Nephron progenitor cell (in vitro differentiated cells): Measurements from ENCODE around the gene C16orf95.

Source experiments
- DNase-seq: peaks from one replicate; pipeline ENCODE4 v3.0.0; 2021
- H3K27ac Mint-ChIP-seq: 2 replicates; pipeline ENCODE4 v1.8.0; 2021; ENCODE audit warnings: mild to moderate bottlenecking, moderate library complexity, mixed read lengths
- H3K27me3 Mint-ChIP-seq: 2 replicates; pipeline ENCODE4 v1.8.0; 2021; ENCODE audit warnings: mild to moderate bottlenecking, low read depth, mixed read lengths; ENCODE audit not compliant: poor library complexity
- H3K36me3 Mint-ChIP-seq: 2 replicates; pipeline ENCODE4 v1.8.0; 2021; ENCODE audit warnings: low read depth, mixed read lengths
- H3K4me1 Mint-ChIP-seq: 2 replicates; pipeline ENCODE4 v1.8.0; 2021; ENCODE audit warnings: mixed read lengths
- H3K4me3 Mint-ChIP-seq: 2 replicates; pipeline ENCODE4 v1.8.0; 2021; ENCODE audit warnings: mild to moderate bottlenecking, moderate library complexity, mixed read lengths
- H3K9me3 Mint-ChIP-seq: 2 replicates; pipeline ENCODE4 v1.8.0; 2021; ENCODE audit warnings: mild to moderate bottlenecking, moderate library complexity, mixed read lengths
- TF ChIP-seq, protein P1 (sequence below): fragments of 200-600 bp; sonication (generic); IDR thresholded peaks from 2 replicates; pipeline ENCODE4 v1.5.0; 2021; ENCODE audit warnings: antibody characterized with exemption

C16orf95 gene

DNA sequence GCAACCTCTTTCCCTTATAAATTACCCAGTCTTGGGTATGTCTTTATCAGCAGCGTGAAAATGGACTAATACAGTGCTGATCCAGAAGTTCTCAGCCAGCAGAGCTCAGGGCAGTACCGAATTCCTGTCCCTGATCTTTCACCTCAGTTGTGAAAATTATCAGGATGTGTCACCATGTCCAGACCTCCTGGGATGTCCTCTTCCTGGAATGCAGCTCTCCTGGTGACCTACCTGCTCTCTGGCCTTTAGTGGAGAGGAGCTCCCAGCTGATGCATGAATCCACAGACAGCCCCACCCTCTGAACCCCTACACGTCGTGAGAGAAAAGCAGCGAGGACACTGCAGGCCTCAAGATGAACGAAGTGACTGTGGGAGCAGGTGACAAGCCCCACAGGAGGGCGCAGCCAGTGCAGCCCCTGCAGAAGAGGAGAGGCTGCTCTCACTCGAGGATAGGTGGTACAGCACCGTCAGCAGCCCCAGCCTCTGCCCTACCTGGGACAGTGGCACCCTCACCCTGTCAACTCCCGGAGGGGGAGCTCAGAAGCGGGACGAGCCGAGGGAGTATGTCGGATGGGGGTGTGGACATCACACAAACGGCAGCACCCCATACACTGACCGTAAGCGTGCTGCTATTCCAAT is 22.0 kb upstream of the C16orf95 start:
- H3K4me3 Mint-ChIP-seq = no peak overlapping the region
- H3K27ac Mint-ChIP-seq = no peak overlapping the region
- H3K4me1 Mint-ChIP-seq = peaks cover 14% of the 10 kb centered on the region
- no peak for DNase-seq
- H3K36me3 Mint-ChIP-seq = peaks cover 30% of the 10 kb centered on the region
- H3K9me3 Mint-ChIP-seq = no peaks in the 10 kb centered on the region
- TF ChIP-seq, protein P1, sequence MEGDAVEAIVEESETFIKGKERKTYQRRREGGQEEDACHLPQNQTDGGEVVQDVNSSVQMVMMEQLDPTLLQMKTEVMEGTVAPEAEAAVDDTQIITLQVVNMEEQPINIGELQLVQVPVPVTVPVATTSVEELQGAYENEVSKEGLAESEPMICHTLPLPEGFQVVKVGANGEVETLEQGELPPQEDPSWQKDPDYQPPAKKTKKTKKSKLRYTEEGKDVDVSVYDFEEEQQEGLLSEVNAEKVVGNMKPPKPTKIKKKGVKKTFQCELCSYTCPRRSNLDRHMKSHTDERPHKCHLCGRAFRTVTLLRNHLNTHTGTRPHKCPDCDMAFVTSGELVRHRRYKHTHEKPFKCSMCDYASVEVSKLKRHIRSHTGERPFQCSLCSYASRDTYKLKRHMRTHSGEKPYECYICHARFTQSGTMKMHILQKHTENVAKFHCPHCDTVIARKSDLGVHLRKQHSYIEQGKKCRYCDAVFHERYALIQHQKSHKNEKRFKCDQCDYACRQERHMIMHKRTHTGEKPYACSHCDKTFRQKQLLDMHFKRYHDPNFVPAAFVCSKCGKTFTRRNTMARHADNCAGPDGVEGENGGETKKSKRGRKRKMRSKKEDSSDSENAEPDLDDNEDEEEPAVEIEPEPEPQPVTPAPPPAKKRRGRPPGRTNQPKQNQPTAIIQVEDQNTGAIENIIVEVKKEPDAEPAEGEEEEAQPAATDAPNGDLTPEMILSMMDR = no peak
- H3K27me3 Mint-ChIP-seq = peaks cover 5% of the 10 kb centered on the region

DNA sequence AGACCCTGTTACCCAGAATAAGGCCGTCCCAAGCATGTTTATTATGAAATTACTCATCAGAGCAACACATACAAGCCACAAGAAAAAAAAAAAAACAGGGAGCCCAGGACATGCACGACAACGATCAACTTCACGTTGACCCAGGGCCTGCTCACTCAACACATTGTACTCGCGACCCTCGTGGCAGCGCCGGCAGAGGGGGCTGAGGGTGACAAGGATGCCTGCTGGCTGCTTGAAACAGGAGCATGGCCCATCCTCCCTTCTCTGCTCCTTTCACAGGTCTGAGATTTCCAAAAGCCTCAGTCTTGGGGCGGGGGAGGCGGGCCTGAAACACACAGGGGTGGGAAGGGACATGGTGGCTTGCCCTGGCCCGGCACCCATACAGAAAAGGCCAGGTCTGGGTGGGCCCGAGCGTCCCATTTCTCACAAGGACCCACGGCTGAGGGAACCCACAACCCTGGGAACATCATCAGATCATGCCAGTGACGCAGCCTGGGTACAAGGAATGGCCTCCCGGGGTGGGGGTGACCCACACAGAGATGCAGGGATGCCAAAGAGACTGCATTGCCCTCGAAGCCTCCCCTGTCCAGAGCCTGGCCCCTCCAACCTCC is 21.1 kb upstream of the C16orf95 start:
- H3K4me1 Mint-ChIP-seq = peaks cover 4% of the 10 kb centered on the region
- DNase-seq = no peak
- H3K9me3 Mint-ChIP-seq = no peaks in the 10 kb centered on the region
- no peak overlapping the region for H3K4me3 Mint-ChIP-seq
- peak overlapping the region; percentile 57 for H3K27ac Mint-ChIP-seq
- H3K27me3 Mint-ChIP-seq = peaks cover 3% of the 10 kb centered on the region
- TF ChIP-seq, protein P1 = no peak
- peaks cover 30% of the 10 kb centered on the region for H3K36me3 Mint-ChIP-seq

DNA sequence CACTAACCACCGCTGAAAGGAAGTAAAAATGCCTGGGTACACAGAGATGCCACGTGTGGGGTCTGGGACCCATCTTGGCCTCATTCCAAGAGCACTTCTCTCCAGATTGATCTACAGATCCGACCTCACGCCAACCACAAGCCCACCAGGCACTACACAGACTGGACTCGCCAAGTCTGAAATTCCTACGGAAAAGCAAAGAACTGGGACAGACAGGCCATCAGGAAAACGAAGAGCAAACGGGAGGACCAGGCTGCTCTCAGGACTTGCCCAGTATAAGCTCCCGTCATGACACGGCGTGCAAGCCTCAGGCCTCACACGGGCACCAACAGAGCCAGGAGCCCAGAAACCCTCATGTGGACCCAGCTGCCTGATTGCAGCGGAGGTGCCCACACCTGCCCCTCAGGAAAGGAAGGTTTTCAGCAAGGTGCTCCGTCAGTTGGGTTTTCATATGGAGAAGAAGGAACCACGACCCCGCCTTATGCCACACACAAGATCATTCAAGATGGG is 20.1 kb upstream of the C16orf95 start:
- H3K9me3 Mint-ChIP-seq = no peaks in the 10 kb centered on the region
- no peak overlapping the region for H3K4me3 Mint-ChIP-seq
- peaks cover 26% of the 10 kb centered on the region for H3K36me3 Mint-ChIP-seq
- no peak for DNase-seq
- peaks cover 3% of the 10 kb centered on the region for H3K27me3 Mint-ChIP-seq
- TF ChIP-seq, protein P1 = no peak
- no peaks in the 10 kb centered on the region for H3K4me1 Mint-ChIP-seq
- no peak overlapping the region for H3K27ac Mint-ChIP-seq

DNA sequence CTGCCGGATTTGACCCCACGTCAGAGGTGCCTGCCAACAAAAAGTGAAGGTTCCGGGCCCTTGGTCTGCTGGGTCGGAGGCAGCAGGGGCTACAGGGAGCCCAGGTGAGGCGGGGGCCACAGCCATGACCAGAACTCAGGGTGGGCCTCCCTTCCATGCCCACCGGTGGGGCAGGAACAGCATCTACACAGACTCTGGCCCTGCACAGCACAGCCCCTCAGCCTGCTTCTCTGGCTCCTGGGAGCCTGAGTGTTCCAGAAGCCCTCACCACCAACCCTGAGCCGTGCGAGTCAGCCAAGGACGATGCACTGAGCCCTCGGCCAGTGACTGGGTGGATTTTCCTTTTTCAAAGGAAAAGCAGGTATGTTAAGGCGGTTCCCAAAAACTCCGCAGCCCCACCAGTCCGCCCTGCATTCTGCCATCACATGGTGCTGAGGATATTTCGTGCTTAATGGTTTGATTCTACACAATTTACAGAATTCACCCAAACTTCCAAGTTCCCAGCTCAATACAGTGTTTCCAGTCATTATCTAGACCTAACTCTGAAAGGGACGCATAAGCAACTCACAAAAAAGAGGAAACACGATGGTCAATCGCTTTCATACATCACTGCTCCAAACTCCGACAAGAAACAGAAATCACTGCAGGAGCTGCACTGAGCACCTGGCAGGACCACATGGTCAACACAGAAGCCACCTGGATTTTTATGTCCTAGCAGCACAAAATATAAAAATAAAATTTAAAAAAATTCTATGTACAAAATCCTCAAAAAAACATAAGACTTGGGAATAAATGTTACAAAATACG is 19.4 kb upstream of the C16orf95 start:
- TF ChIP-seq, protein P1 = no peak
- DNase-seq = no peak
- H3K36me3 Mint-ChIP-seq = peaks cover 26% of the 10 kb centered on the region
- peak overlapping the region; percentile 78 for H3K27ac Mint-ChIP-seq
- no peaks in the 10 kb centered on the region for H3K9me3 Mint-ChIP-seq
- H3K4me3 Mint-ChIP-seq = no peak overlapping the region
- H3K27me3 Mint-ChIP-seq = peaks cover under 1% of the 10 kb centered on the region
- peaks cover 5% of the 10 kb centered on the region for H3K4me1 Mint-ChIP-seq

GRCh38 chr16:87335625-87336433 is 18.6 kb upstream of the C16orf95 start:
- Mint-ChIP-seq H3K27ac (no peak overlapping the region), H3K4me1 (peaks cover 14% of the 10 kb centered on the region)
- DNase-seq = no peak

More at GRCh38 chr16:87335625-87336433, 18.6 kb upstream of the C16orf95 start:
- H3K27me3 Mint-ChIP-seq = no peaks in the 10 kb centered on the region
- TF ChIP-seq, protein P1 = no peak
- peaks cover 25% of the 10 kb centered on the region for H3K36me3 Mint-ChIP-seq
- H3K9me3 Mint-ChIP-seq = no peaks in the 10 kb centered on the region
- no peak overlapping the region for H3K4me3 Mint-ChIP-seq
